Trophoblast cell (in vitro differentiated cells and primary cell): ENCODE data around the gene CD81.

Source experiments
- DNase-seq, 2 donors: peaks; one replicate each; pipeline ENCODE4 v3.0.0-alpha.2; 2016
- H2AFZ ChIP-seq: 2 replicates; pipeline ENCODE4 v1.6.1; 2013; ENCODE audit warnings: low read length, moderate library complexity, mild to moderate bottlenecking; ENCODE audit not compliant: insufficient read depth, poor library complexity
- H2AK5ac ChIP-seq: 2 replicates; pipeline ENCODE4 v1.6.1; 2013; ENCODE audit warnings: mild to moderate bottlenecking, low read length
- H2BK120ac ChIP-seq: 2 replicates; pipeline ENCODE4 v1.6.1; 2013; ENCODE audit warnings: low read length, mild to moderate bottlenecking, moderate library complexity; ENCODE audit not compliant: insufficient read depth, poor library complexity
- H2BK12ac ChIP-seq: 2 replicates; pipeline ENCODE4 v1.6.1; 2013; ENCODE audit warnings: mild to moderate bottlenecking, low read length, moderate library complexity
- H2BK5ac ChIP-seq: 2 replicates; pipeline ENCODE4 v1.6.1; 2013; ENCODE audit warnings: low read length, low read depth, moderate library complexity, mild to moderate bottlenecking; ENCODE audit not compliant: poor library complexity
- H3K14ac ChIP-seq: 2 replicates; pipeline ENCODE4 v1.6.1; 2013; ENCODE audit warnings: mild to moderate bottlenecking, low read length
- H3K18ac ChIP-seq: 2 replicates; pipeline ENCODE4 v1.6.1; 2013; ENCODE audit warnings: mild to moderate bottlenecking, low read length
- H3K23ac ChIP-seq: 2 replicates; pipeline ENCODE4 v1.6.1; 2013; ENCODE audit warnings: low read length
- H3K27ac ChIP-seq: 2 replicates; pipeline ENCODE4 v1.5.1; 2013; ENCODE audit warnings: low read depth, mild to moderate bottlenecking, inconsistent platforms, low read length, moderate library complexity
- H3K27me3 ChIP-seq: 2 replicates; pipeline ENCODE4 v1.6.1; 2013; ENCODE audit warnings: inconsistent platforms, mild to moderate bottlenecking, low read length, moderate library complexity; ENCODE audit not compliant: insufficient read depth
- H3K36me3 ChIP-seq, 2 experiments: 1 replicate in 1 of 2; 2 replicates in 1 of 2; pipeline ENCODE4 v1.6.1; 2013; ENCODE audit warnings: low read length in 2 of 2, mild to moderate bottlenecking in 2 of 2, moderate library complexity in 1 of 2; ENCODE audit not compliant: insufficient read depth in 2 of 2, control insufficient read depth in 1 of 2
- H3K4ac ChIP-seq: 2 replicates; pipeline ENCODE4 v1.6.1; 2013; ENCODE audit warnings: low read depth, mild to moderate bottlenecking, low read length, moderate library complexity
- H3K4me1 ChIP-seq, 2 experiments: 1 replicate in 1 of 2; 2 replicates in 1 of 2; pipeline ENCODE4 v1.6.1; 2013; ENCODE audit warnings: low read length in 2 of 2, mild to moderate bottlenecking in 2 of 2, moderate library complexity in 1 of 2; ENCODE audit not compliant: insufficient read depth in 2 of 2, control insufficient read depth in 1 of 2
- H3K4me2 ChIP-seq: 2 replicates; pipeline ENCODE4 v1.6.1; 2013; ENCODE audit warnings: inconsistent platforms, mild to moderate bottlenecking, low read length, moderate library complexity
- H3K4me3 ChIP-seq: 2 replicates; pipeline ENCODE4 v1.5.1; 2013; ENCODE audit warnings: mild to moderate bottlenecking, low read depth, low read length, inconsistent platforms
- H3K79me1 ChIP-seq: one replicate; pipeline ENCODE4 v1.6.1; 2013; ENCODE audit warnings: low read length
- H3K79me2 ChIP-seq: 2 replicates; pipeline ENCODE4 v1.6.1; 2013; ENCODE audit warnings: low read length, mild to moderate bottlenecking; ENCODE audit not compliant: control insufficient read depth, insufficient read depth, poor library complexity
- H3K9ac ChIP-seq: 2 replicates; pipeline ENCODE4 v1.6.1; 2013; ENCODE audit warnings: mild to moderate bottlenecking, low read length
- H3K9me3 ChIP-seq: 2 replicates; pipeline ENCODE4 v1.6.1; 2013; ENCODE audit warnings: low read depth, mild to moderate bottlenecking, control low read depth, inconsistent platforms, low read length; ENCODE audit not compliant: insufficient read depth
- H4K12ac ChIP-seq: 2 replicates; pipeline ENCODE4 v1.6.1; 2013; ENCODE audit warnings: low read depth, mild to moderate bottlenecking, low read length, moderate library complexity
- H4K8ac ChIP-seq: 2 replicates; pipeline ENCODE4 v1.6.1; 2013; ENCODE audit warnings: low read depth, mild to moderate bottlenecking, low read length, moderate library complexity
- H4K91ac ChIP-seq: one replicate; pipeline ENCODE4 v1.6.1; 2013; ENCODE audit warnings: low read depth, mild to moderate bottlenecking, low read length, moderate library complexity
- WGBS: extraction: QIAGEN DNeasy Blood & Tissue Kit; methylation state at CpG from one replicate; pipeline ENCODE4 v1.1.7; 2013; ENCODE audit warnings: missing lambda C conversion rate; ENCODE audit not compliant: insufficient read length, insufficient coverage; ENCODE audit errors: extremely low coverage; 5-methylcytosine and 5-hydroxymethylcytosine counted together

CD81 gene

DNA sequence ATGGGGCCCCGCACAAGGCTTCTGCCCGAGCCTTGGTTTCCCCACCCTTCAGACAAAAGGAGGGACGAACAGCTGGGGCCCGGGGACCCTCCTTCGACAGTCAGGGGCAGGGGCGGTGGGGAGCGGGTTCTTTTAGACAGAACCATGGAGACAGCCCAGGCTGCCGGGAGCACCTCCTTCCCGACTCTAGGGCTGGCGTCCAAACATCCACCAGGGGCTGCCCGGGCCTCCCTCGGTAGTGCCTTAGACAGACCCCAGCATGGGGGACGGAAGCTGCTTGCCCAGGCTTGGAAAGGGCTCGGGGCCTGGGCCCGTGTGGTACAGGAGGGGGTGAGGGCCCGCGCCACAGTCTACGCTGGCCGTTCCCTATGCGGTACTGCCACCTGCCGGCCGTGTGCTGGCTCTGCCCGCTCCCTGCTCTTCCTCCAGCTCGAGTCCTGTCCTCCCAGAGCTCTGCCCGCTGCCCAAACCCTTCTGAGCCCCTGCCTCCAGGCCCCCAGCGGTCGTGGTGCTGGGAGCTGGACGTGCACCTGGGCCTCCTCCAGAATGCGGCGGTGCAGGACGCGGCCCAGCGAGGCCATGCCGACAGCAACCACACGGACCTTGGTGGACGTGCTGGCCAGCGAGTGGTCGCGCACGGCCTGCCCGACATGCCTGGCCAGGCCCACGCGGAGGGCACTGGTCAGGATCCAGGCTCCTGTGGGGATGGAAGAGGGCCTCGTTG, 43.6 kb downstream of the CD81 start:
- Histone ChIP-seq H2BK5ac (no peak overlapping the region), H3K9me3 (no peaks in the 10 kb centered on the region), H3K79me1 (no peaks in the 10 kb centered on the region), H3K27me3 (no peaks in the 10 kb centered on the region), H2AK5ac (no peak overlapping the region), H3K4me3 (no peak overlapping the region), H2BK12ac (no peak overlapping the region), H2BK120ac (no peak overlapping the region), H3K27ac (no peak overlapping the region), H3K4me2 (no peak overlapping the region), H3K18ac (no peak overlapping the region), H2AFZ (no peak overlapping the region), H4K8ac (no peak overlapping the region), H3K14ac (no peak overlapping the region), H3K9ac (no peak overlapping the region), H3K36me3 (no peaks in the 10 kb centered on the region), H3K79me2 (no peaks in the 10 kb centered on the region), H3K23ac (no peak overlapping the region), H4K12ac (no peak overlapping the region), H3K4me1 (no peaks in the 10 kb centered on the region), H3K4ac (no peak overlapping the region), H4K91ac (no peak overlapping the region)
- no CpG with 5 or more reads among the region's 44 CpGs for WGBS
- DNase-seq = peak; percentile 56 to 78

DNA sequence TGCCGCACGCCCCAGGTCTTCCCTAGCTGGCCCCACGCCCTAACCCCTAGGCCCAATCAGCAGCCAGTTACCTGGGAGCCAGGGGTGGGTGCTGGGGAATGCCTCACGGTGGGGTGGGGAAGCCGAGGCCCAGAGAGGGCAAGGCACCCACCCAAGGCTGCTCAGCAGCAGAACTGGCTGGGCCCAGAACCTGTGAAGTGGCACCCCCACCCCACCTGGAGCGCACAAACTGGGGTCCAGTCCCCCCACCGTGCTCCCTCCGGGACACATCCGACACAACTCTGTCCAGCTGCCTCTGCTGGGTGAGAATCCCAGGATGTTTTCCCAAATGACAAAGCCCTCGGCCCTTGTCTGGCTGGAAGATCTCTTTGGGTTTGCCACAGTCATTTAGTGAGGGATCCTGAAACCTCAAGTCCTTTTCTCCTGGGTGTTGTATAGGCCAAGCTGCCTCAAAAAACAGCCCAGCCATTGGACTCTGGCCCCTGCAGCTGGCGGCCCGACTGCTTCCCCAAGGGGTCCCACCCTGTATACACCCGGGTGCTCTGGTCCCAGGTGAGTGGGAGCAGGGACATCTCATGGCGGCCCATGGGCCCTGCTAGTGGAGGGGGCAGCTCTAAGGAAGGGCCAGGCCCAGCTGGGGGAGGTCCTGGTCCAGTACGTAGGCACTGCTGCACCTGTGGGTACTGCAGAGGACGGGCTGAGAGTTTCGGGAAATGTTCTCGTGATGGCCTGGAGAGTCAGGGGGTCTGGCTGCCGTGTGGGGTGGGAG, 44.3 kb downstream of the CD81 start:
- Histone ChIP-seq H3K79me2 (no peaks in the 10 kb centered on the region), H3K4ac (no peak overlapping the region), H2AK5ac (no peak overlapping the region), H2AFZ (no peak overlapping the region), H2BK5ac (no peak overlapping the region), H3K79me1 (no peaks in the 10 kb centered on the region), H2BK12ac (no peak overlapping the region), H2BK120ac (no peak overlapping the region), H3K18ac (no peak overlapping the region), H3K14ac (no peak overlapping the region), H4K12ac (no peak overlapping the region), H4K91ac (no peak overlapping the region), H3K27me3 (no peaks in the 10 kb centered on the region), H3K4me3 (no peak overlapping the region), H3K36me3 (no peaks in the 10 kb centered on the region), H3K9me3 (no peaks in the 10 kb centered on the region), H3K4me2 (no peak overlapping the region), H4K8ac (no peak overlapping the region), H3K27ac (no peak overlapping the region), H3K23ac (no peak overlapping the region), H3K9ac (no peak overlapping the region), H3K4me1 (no peaks in the 10 kb centered on the region)
- no peak for DNase-seq
- no CpG with 5 or more reads among the region's 19 CpGs for WGBS

DNA sequence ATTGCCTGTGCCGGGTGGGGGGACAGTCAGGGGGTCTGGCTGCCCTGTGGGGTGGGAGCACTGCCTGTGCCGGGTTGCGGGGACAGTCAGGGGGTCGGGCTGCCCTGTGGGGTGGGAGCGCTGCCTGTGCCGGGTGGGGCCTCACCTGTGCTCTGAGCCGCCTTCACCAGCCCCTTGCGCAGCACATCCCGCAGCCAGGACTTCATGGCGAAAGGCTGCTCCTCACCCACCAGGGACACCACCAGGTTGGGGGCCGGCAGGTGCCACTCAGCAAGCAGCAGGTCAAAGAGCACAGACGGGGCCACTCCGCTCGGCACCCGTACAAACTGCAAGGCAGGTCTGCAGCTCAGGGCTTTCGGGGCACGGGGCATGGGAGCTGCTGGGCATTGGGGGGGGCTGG, 44.9 kb downstream of the CD81 start:
- no peak overlapping the region for H2AK5ac ChIP-seq
- H4K91ac ChIP-seq = no peak overlapping the region
- no peaks in the 10 kb centered on the region for H3K4me1 ChIP-seq
- no peak overlapping the region for H2AFZ ChIP-seq
- no peak overlapping the region for H3K9ac ChIP-seq
- no peaks in the 10 kb centered on the region for H3K27me3 ChIP-seq
- H3K18ac ChIP-seq = no peak overlapping the region
- no peak overlapping the region for H3K23ac ChIP-seq
- H3K4me2 ChIP-seq = no peak overlapping the region
- no peak overlapping the region for H2BK120ac ChIP-seq
- DNase-seq = no peak
- no peak overlapping the region for H2BK5ac ChIP-seq
- H3K27ac ChIP-seq = no peak overlapping the region
- H3K4me3 ChIP-seq = no peak overlapping the region
- WGBS = no CpG with 5 or more reads among the region's 17 CpGs
- H4K12ac ChIP-seq = no peak overlapping the region
- H4K8ac ChIP-seq = no peak overlapping the region
- H3K4ac ChIP-seq = no peak overlapping the region
- H3K79me2 ChIP-seq = no peaks in the 10 kb centered on the region
- no peaks in the 10 kb centered on the region for H3K79me1 ChIP-seq
- H3K9me3 ChIP-seq = no peaks in the 10 kb centered on the region
- no peak overlapping the region for H2BK12ac ChIP-seq
- no peaks in the 10 kb centered on the region for H3K36me3 ChIP-seq
- H3K14ac ChIP-seq = no peak overlapping the region

DNA sequence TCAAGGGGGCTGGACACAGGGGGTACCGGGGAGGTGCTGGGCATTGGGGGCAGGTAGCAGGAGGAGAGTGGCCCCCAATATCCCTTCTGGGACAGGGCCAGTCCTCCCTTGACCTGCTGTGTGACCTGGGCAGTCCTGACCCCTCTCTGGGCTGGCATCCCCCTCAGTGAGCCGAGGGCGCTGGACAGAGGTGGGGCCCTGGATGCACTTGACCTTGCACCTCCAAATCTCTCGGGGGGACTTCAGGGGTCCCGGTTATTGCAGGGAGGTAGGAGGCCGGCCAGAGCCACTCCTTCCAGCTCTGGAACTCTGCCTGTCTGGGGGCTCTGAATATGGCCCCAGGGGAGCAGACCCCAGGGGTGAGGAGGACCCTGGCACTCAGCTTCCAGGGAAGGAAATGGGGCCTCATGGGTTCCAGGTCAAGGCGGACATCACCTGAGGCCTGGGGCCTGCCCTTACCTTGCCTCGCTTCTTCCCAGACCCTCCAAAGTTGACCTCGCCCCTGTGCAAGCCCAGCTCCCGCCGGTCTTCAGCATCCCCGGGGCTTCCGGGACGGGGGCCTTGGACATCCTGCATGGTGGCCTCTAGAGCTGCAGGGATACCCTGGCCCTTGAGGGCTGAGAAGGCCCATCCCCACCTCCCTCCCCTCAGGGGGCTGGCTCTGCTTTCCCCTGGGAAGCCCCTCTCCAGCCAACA, 45.5 kb downstream of the CD81 start:
- no peak overlapping the region for H2BK12ac ChIP-seq
- H4K12ac ChIP-seq = no peak overlapping the region
- whole genome bisulfite sequencing = no CpG with 5 or more reads among the region's 14 CpGs
- H3K79me2 ChIP-seq = no peaks in the 10 kb centered on the region
- no peak overlapping the region for H3K27ac ChIP-seq
- H3K27me3 ChIP-seq = no peaks in the 10 kb centered on the region
- H2AFZ ChIP-seq = no peak overlapping the region
- H3K79me1 ChIP-seq = no peaks in the 10 kb centered on the region
- H3K36me3 ChIP-seq = no peaks in the 10 kb centered on the region
- no peak overlapping the region for H4K8ac ChIP-seq
- no peak overlapping the region for H4K91ac ChIP-seq
- no peak overlapping the region for H2BK5ac ChIP-seq
- no peak overlapping the region for H3K4me3 ChIP-seq
- H3K4me1 ChIP-seq = no peaks in the 10 kb centered on the region
- H3K4ac ChIP-seq = no peak overlapping the region
- no peak overlapping the region for H3K23ac ChIP-seq
- H2AK5ac ChIP-seq = no peak overlapping the region
- DNase-seq = no peak
- H3K18ac ChIP-seq = no peak overlapping the region
- H3K9ac ChIP-seq = no peak overlapping the region
- H3K9me3 ChIP-seq = no peaks in the 10 kb centered on the region
- no peak overlapping the region for H3K4me2 ChIP-seq
- no peak overlapping the region for H2BK120ac ChIP-seq
- no peak overlapping the region for H3K14ac ChIP-seq
